Tibial artery (tissue), 4 donors: Measurements from ENCODE around the gene GEMIN5.
"Not testable (repeated sequence)": the region's sequence is repeated elsewhere in the genome, so short reads cannot be mapped to it uniquely, and the experiment has no call there.

Experiments used
- DNase-seq, 2 donors: peaks; one replicate each; pipeline ENCODE4 v3.0.0-alpha.2; 2019
- H3K27ac ChIP-seq, 2 donors: fragments of 200-600 bp; sonication (generic) in 1 of 2; 1 replicate in 1 of 2; 2 replicates in 1 of 2; pipeline ENCODE4 v1.5.1; 2018 to 2019; ENCODE audit warnings: mild to moderate bottlenecking in 1 of 2
- H3K27me3 ChIP-seq, 2 donors: fragments of 200-600 bp; sonication (generic) in 1 of 2; one replicate each; pipeline versions ENCODE4 v1.5.1 to v1.6.0; 2016 to 2019
- H3K36me3 ChIP-seq, 3 donors: fragments of 200-600 bp; sonication (generic) in 2 of 3; one replicate each; pipeline ENCODE4 v1.5.1; 2016 to 2019; ENCODE audit warnings: mild to moderate bottlenecking in 2 of 3
- H3K4me1 ChIP-seq, 4 donors: fragments of 200-600 bp; sonication (generic) in 2 of 4; 1 replicate in 3 of 4; 2 replicates in 1 of 4; pipeline ENCODE4 v1.5.1; 2016 to 2019
- H3K4me3 ChIP-seq, 2 donors: fragments of 200-600 bp; sonication (generic) in 1 of 2; 1 replicate in 1 of 2; 2 replicates in 1 of 2; pipeline ENCODE4 v1.5.1; 2018 to 2019; ENCODE audit warnings: mild to moderate bottlenecking in 2 of 2
- H3K9me3 ChIP-seq, 3 donors: fragments of 200-600 bp; sonication (generic) in 1 of 3; one replicate each; pipeline ENCODE4 v1.5.1; 2016 to 2019
- CTCF ChIP-seq, 2 experiments: fragments of 200-600 bp in 1 of 2; fragments of 450-650 bp in 1 of 2; IDR thresholded peaks; one replicate each; pipeline ENCODE4 v1.5.1; 2017 to 2019; ENCODE audit warnings: antibody characterized with exemption in 2 of 2, mild to moderate bottlenecking in 1 of 2, moderate library complexity in 1 of 2
- intact Hi-C: fragments of 100-400 bp; cut with DNase I; formaldehyde crosslinking; loops from one replicate; pipeline ENCODE4 v1.15.0; 2023; ENCODE audit warnings: low total_unique reads

The GEMIN5 gene

GRCh38 chr5:154940772-154941620 lies 3.0 kb upstream of the GEMIN5 start, which contains the start of gene MRPL22:
MRPL22 (plus strand) TSS chr5:154941073; CDS start chr5:154941111, 38 bp downstream.
- no peaks in the 10 kb centered on the region for H3K9me3 ChIP-seq
- TF ChIP-seq CTCF (IDR thresholded peaks at IDR 0.05) = peak; percentile 15 to 37
- H3K4me3 ChIP-seq = peak within 1 kb of the TSS; percentile 60 to 78
- peak within 1 kb of the TSS; percentile 74 to 79 for H3K27ac ChIP-seq
- DNase-seq = peak; percentile 89 to 94
- no peaks in the 10 kb centered on the region for H3K36me3 ChIP-seq
- intact Hi-C loops = no loop called here
- peaks cover 0 to 46% (median 31%) of the 10 kb centered on the region in 4 donors for H3K4me1 ChIP-seq
- no peaks in the 10 kb centered on the region for H3K27me3 ChIP-seq

- intact Hi-C loops = no loop called here
- no peak for TF ChIP-seq CTCF (IDR thresholded peaks at IDR 0.05)
- Histone ChIP-seq H3K9me3 (no peaks in the 10 kb centered on the region), H3K27me3 (no peaks in the 10 kb centered on the region), H3K27ac (peak overlapping the region; percentile 74 to 79), H3K36me3 (peaks cover 0 to 2% (median 0%) of the 10 kb centered on the region in 3 donors), H3K4me3 (peak overlapping the region; percentile 60 to 78), H3K4me1 (peaks cover 0 to 43% (median 31%) of the 10 kb centered on the region in 4 donors)
- no peak for DNase-seq
These were observed 2.4 kb upstream of the GEMIN5 start for GRCh38 chr5:154940375-154940771.

GRCh38 chr5:154939387-154939786 lies 1.4 kb upstream of the GEMIN5 start:
- H3K4me1 ChIP-seq = peaks cover 0 to 40% (median 31%) of the 10 kb centered on the region in 4 donors
- not testable (repeated sequence) for H3K27me3 ChIP-seq, H3K36me3 ChIP-seq, H3K4me3 ChIP-seq, H3K9me3 ChIP-seq, H3K27ac ChIP-seq, DNase-seq
- intact Hi-C loops = loop anchor here (5.0 kb wide), 1 partner anchor 82 kb away; the partner anchor contains the start of gene CNOT8

- no peak for TF ChIP-seq CTCF (IDR thresholded peaks at IDR 0.05)
- intact Hi-C loops = loop anchor here (5.0 kb wide), 1 partner anchor 80 kb away; the partner anchor contains the start of gene CNOT8
- peaks cover 0 to 17% (median under 1%) of the 10 kb centered on the region in 3 donors for H3K36me3 ChIP-seq
- H3K9me3 ChIP-seq = no peaks in the 10 kb centered on the region
- H3K27ac ChIP-seq = peak overlapping the region; percentile 84 to 85
- peak overlapping the region; percentile 93 to 97 for H3K4me3 ChIP-seq
- no peak for DNase-seq
- peaks cover 0 to 30% (median 22%) of the 10 kb centered on the region in 4 donors for H3K4me1 ChIP-seq
- no peaks in the 10 kb centered on the region for H3K27me3 ChIP-seq
These were observed 759 bp downstream of the GEMIN5 start for GRCh38 chr5:154937186-154937717.

GRCh38 chr5:154934881-154935280 lies 3.1 kb downstream of the GEMIN5 start:
- intact Hi-C loops = loop anchor here (5.0 kb wide), 1 partner anchor 78 kb away; the partner anchor contains the start of gene CNOT8
- peaks cover 0 to 17% (median 13%) of the 10 kb centered on the region in 4 donors for H3K4me1 ChIP-seq
- H3K27me3 ChIP-seq = no peaks in the 10 kb centered on the region
- no peaks in the 10 kb centered on the region for H3K9me3 ChIP-seq
- peaks cover 10 to 39% (median 17%) of the 10 kb centered on the region in 3 donors for H3K36me3 ChIP-seq
- DNase-seq = no peak
- no peak overlapping the region for H3K4me3 ChIP-seq
- TF ChIP-seq CTCF (IDR thresholded peaks at IDR 0.05) = no peak
- H3K27ac ChIP-seq = no peak overlapping the region

- H3K9me3 ChIP-seq = no peaks in the 10 kb centered on the region
- intact Hi-C loops = no loop called here
- H3K27me3 ChIP-seq = no peaks in the 10 kb centered on the region
- H3K36me3 ChIP-seq = peaks cover 12 to 53% (median 18%) of the 10 kb centered on the region in 3 donors
- H3K4me1 ChIP-seq = peaks cover 0 to 17% (median 13%) of the 10 kb centered on the region in 4 donors
- TF ChIP-seq CTCF (IDR thresholded peaks at IDR 0.05) = no peak
- no peak overlapping the region for H3K4me3 ChIP-seq
- no peak overlapping the region for H3K27ac ChIP-seq
- DNase-seq = no peak
These were observed 4.5 kb downstream of the GEMIN5 start for GRCh38 chr5:154933537-154933936.
